Heart right ventricle (tissue), 16 donors: Measurements from ENCODE around the gene SLC25A3. TPM values are rescaled to one million over a fixed set of nuclear protein-coding genes. Genes with fewer than 3 reads are reported as not detected.

Experiments
- ATAC-seq, 8 donors: fragments of 200-7000 bp; cut with Tn5 transposase; one replicate each; pipeline ENCODE4 v1.9.1; 2020; ENCODE audit warnings: mild to moderate bottlenecking in 8 of 8, moderate library complexity in 8 of 8, moderate number of reproducible peaks in 1 of 8
- DNase-seq, 2 donors: peaks; one replicate each; pipeline ENCODE4 v3.0.0-alpha.2; 2020
- H3K27ac ChIP-seq, 10 donors: fragments of 200-600 bp; sonication (generic) in 2 of 10; one replicate each; pipeline versions ENCODE4 v1.5.0 to v1.8.0; 2020 to 2022; ENCODE audit warnings: mild to moderate bottlenecking in 3 of 10
- H3K27me3 ChIP-seq, 7 donors: fragments of 200-600 bp; one replicate each; pipeline ENCODE4 v1.8.0; 2021 to 2022; ENCODE audit warnings: mild to moderate bottlenecking in 2 of 7
- H3K36me3 ChIP-seq, 9 donors: fragments of 200-600 bp; sonication (generic) in 1 of 9; one replicate each; pipeline versions ENCODE4 v1.5.0 to v1.8.0; 2020 to 2022; ENCODE audit warnings: mild to moderate bottlenecking in 2 of 9
- H3K4me1 ChIP-seq, 9 donors: fragments of 200-600 bp; sonication (generic) in 1 of 9; one replicate each; pipeline versions ENCODE4 v1.5.0 to v1.8.0; 2020 to 2022; ENCODE audit warnings: mild to moderate bottlenecking in 4 of 9
- H3K4me3 ChIP-seq, 10 donors: fragments of 200-600 bp; sonication (generic) in 2 of 10; one replicate each; pipeline versions ENCODE4 v1.5.0 to v1.8.0; 2020 to 2022; ENCODE audit warnings: mild to moderate bottlenecking in 7 of 10, moderate library complexity in 2 of 10
- H3K9me3 ChIP-seq, 11 donors: fragments of 200-600 bp in 10 of 11; sonication (generic) in 2 of 11; one replicate each; pipeline versions ENCODE4 v1.5.0 to v1.8.0; 2013 to 2022; ENCODE audit warnings: mild to moderate bottlenecking in 2 of 11, control low read depth in 1 of 11, moderate library complexity in 1 of 11
- CTCF ChIP-seq, 9 donors: fragments of 200-600 bp; sonication (generic) in 2 of 9; IDR thresholded peaks; one replicate each; pipeline versions ENCODE4 v1.5.0 to v1.8.0; 2021 to 2022; ENCODE audit warnings: antibody characterized with exemption in 9 of 9, mild to moderate bottlenecking in 5 of 9, moderate library complexity in 1 of 9
- WGBS, 2 donors: extraction: QIAGEN DNeasy Blood & Tissue Kit; methylation state at CpG; one replicate each; pipeline ENCODE4 v1.1.7; 2013; ENCODE audit warnings: inconsistent platforms in 1 of 2; 5-methylcytosine and 5-hydroxymethylcytosine counted together
- intact Hi-C, 10 donors: fragments of 100-400 bp; cut with DNase I; formaldehyde crosslinking; loops; one replicate each; pipeline versions ENCODE4 v1.11.1 to v1.14.2; 2022
- polyA plus RNA-seq, 2 donors: library from polyadenylated mRNA; stranded (reverse); fragments of 200-250 nt; gene quantifications; one replicate each; pipeline ENCODE4 v1.2.3, GENCODE V29; 2013
- total RNA-seq, 10 donors: library from RNA; stranded (reverse); fragmentation: NEBNext Ultra II Directional in 3 of 10; extraction: Animal tissue kit (Norgen Biotek cat#: 25700) in 3 of 10; gene quantifications; one replicate each; pipeline versions ENCODE4 v1.2.1 to v1.2.4, GENCODE V29; 2021 to 2023
- donor health status: Arrhythmogenic right ventricular cardiomyopathy.
- donor health status: ischemic (EF 13 %, LVEDD 7.1; RV severe dilation, severe dysfunction).
- donor health status: healthy with polysubstance abuse.
- donor health status: DM: no; HTN: yes; CAD: no.
- donor health status: DM: no; HTN: no; CAD: no.
- donor health status: ischemic (EF 25% LVEDD 6.9; RV normal size, moderate dysfunction).
- donor health status: ischemic (EF 25% LVEDD 5.7; RV mildly dilated, moderate dysfunction).
- donor health status: healthy.
- donor health status: DM: yes; HTN: yes; CAD: no.
- donor health status: Ischemic cardiomyopathy.
- donor health status: ischemic (EF 35%, LVEDD 5.7; RV mildly dilated, moderate dysfunction).
- donor health status: nonischemic (EF 11% LVEDD 7.7; RV severe dilation, severe dysfunction).
- donor health status: DM: yes; HTN: yes; CAD: no.
- donor health status: PGD.
- donor health status: ischemic (EF 29% LVEDD 5.4; RV normal size, mild dysfunction).
- donor health status: nonischemic (EF 23%, LVEDD 6.1; RV moderate dilation, normal function).

The SLC25A3 gene
- total and polyA plus RNA-seq, 12 donors = 742 to 2,142 (median 1,683) TPM

GRCh38 chr12:98601924-98602323, 8.4 kb downstream of the SLC25A3 start:
- no peak for TF ChIP-seq CTCF (IDR thresholded peaks at IDR 0.05)
- Histone ChIP-seq H3K27ac (no peak overlapping the region), H3K36me3 (peaks cover 12 to 90% (median 74%) of the 10 kb centered on the region in 9 donors), H3K4me3 (no peak overlapping the region), H3K4me1 (peaks cover 0 to 15% (median 6%) of the 10 kb centered on the region in 9 donors), H3K9me3 (no peaks in the 10 kb centered on the region), H3K27me3 (no peaks in the 10 kb centered on the region)
- ATAC-seq (no peak), DNase-seq (no peak)
- WGBS, 2 donors = 94 to 95% methylated on average over 8 of the region's 8 CpGs
- intact Hi-C loops = no loop called here

- peaks cover 0 to 45% (median 32%) of the 10 kb centered on the region in 9 donors for H3K36me3 ChIP-seq
- H3K9me3 ChIP-seq = no peaks in the 10 kb centered on the region
- peak in 1 of 8 donors; percentile 40 for ATAC-seq
- no peak overlapping the region for H3K4me3 ChIP-seq
- WGBS, 2 donors = 69 to 71% methylated on average over 2 of the region's 2 CpGs
- no peak for TF ChIP-seq CTCF (IDR thresholded peaks at IDR 0.05)
- H3K4me1 ChIP-seq = no peaks in the 10 kb centered on the region
- intact Hi-C loops = no loop called here
- no peaks in the 10 kb centered on the region for H3K27me3 ChIP-seq
- peak overlapping the region in 1 of 10 donors; percentile 74 for H3K27ac ChIP-seq
- DNase-seq = no peak
These were observed 13.0 kb downstream of the SLC25A3 start for GRCh38 chr12:98606359-98606988.

DNA sequence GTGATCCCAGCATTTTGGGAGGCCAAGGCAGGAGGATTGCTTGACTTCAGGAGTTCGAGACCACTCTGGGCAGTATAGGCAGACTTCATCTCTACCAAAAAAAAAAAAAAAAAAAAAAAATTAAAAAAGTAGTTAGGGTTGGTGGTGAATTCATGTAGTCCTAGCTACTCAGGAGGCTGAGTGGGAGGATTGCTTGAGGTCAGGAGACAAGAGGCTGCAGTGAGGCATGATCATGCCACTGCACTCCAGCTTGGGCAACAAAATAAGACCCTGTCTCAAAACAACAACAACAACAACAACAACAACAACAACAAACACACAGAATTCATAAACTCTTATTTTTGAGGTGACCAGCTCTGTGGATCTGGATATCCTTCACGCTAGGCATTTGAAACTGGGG, 17.1 kb downstream of the SLC25A3 start:
- Histone ChIP-seq H3K4me1 (peaks cover 0 to 5% (median 0%) of the 10 kb centered on the region in 9 donors), H3K9me3 (no peaks in the 10 kb centered on the region), H3K36me3 (peaks cover 0 to 3% (median 0%) of the 10 kb centered on the region in 9 donors), H3K27me3 (no peaks in the 10 kb centered on the region), H3K4me3 (no peak overlapping the region), H3K27ac (no peak overlapping the region)
- DNase-seq (no peak), ATAC-seq (no peak)
- intact Hi-C loops = no loop called here
- WGBS, 2 donors = 96 to 100% methylated on average over 2 of the region's 2 CpGs
- TF ChIP-seq CTCF (IDR thresholded peaks at IDR 0.05) = no peak

DNA sequence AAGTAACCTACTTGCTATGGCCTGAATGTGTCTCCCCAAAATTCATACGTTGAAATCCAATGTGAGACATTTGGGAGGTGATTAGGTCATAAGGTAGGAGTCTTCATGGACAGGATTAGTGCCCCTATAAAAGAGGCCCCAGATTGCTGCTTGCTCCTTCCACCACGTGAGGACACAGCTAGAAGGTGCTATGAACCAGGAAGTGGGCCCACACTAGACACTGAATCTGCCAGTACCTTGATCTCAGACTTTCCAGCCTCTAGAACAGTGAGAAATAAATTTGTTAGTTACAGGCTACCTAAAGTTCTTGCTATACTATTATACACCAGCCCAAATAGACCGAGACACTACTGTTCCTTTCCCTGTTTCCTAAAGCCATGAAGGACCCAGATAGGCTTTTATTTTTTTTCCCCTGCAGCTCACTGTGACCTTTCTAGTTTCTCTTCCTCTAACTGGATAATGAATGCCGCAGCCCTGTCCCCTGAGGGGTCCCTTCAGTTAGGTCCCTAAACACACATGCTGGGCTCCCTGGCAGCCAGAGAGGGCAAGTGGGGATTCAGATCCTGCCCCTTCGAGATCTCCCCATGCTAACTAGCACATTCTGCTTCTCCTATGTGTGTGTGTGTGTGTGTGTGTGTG, 19.3 kb downstream of the SLC25A3 start:
- H3K9me3 ChIP-seq = no peaks in the 10 kb centered on the region
- H3K4me3 ChIP-seq = no peak overlapping the region
- no peaks in the 10 kb centered on the region for H3K36me3 ChIP-seq
- peaks cover 0 to 8% (median 0%) of the 10 kb centered on the region in 9 donors for H3K4me1 ChIP-seq
- intact Hi-C loops = no loop called here
- no peaks in the 10 kb centered on the region for H3K27me3 ChIP-seq
- peak overlapping the region in 1 of 10 donors; percentile 18 for H3K27ac ChIP-seq
- TF ChIP-seq CTCF (IDR thresholded peaks at IDR 0.05) = no peak
- DNase-seq = no peak
- peak in 1 of 8 donors; percentile 22 for ATAC-seq
- WGBS, 2 donors = 72 to 78% methylated on average over 5 of the region's 5 CpGs
